ENCODE data around the gene BMP7. TPM values are rescaled to one million over a fixed set of nuclear protein-coding genes. Genes with fewer than 3 reads are reported as not detected.

BMP7 gene
- polyA plus RNA-seq, 4 donors, result 0.92 to 3.4 TPM; not detected in 2

DNA sequence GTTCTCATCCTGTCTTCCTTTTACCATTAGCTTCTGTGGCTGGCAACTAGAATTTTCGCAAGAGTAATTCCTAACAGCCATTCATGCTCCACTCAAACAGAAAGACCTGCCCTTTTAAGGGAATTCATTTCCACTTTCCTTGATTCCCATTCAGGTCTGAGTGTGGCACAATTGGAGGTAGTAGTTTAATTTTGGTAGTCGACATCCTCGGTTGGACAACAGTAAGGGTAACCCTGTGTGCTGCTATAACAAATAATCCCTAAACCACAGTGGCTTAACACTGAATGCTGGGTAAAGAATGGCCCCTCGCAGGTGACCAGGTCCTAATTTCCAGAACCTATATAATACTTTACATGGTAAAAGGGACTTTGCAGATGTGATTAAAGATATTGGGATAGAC, 142.9 kb downstream of the BMP7 start:
- WGBS, 3 donors, result 88 to 95% (median 94%) methylated on average over 4 of the region's 4 CpGs
- Histone ChIP-seq H3K36me3 (ENCODE audit: control insufficient read depth in 3 of 3, insufficient read depth in 2 of 3, low read depth in 1 of 3, low read length in 3 of 3) (no peaks in the 10 kb centered on the region), H3K4me1 (ENCODE audit: control insufficient read depth in 3 of 3, insufficient read depth in 2 of 3, low read depth in 1 of 3, low read length in 2 of 3) (no peaks in the 10 kb centered on the region), H3K27me3 (ENCODE audit: control insufficient read depth in 3 of 3, insufficient read depth in 3 of 3, low read length in 3 of 3) (no peaks in the 10 kb centered on the region), H3K9me3 (ENCODE audit: control insufficient read depth in 2 of 2, insufficient read depth in 1 of 2, low read depth in 1 of 2, low read length in 1 of 2) (no peaks in the 10 kb centered on the region), H3K27ac (ENCODE audit: low read depth in 1 of 3, low read length in 2 of 3) (no peak overlapping the region), H3K4me3 (ENCODE audit: low read depth in 1 of 3, low read length in 3 of 3) (no peak overlapping the region)
- FAIRE-seq, result no peak
- no peak for DNase-seq

DNA sequence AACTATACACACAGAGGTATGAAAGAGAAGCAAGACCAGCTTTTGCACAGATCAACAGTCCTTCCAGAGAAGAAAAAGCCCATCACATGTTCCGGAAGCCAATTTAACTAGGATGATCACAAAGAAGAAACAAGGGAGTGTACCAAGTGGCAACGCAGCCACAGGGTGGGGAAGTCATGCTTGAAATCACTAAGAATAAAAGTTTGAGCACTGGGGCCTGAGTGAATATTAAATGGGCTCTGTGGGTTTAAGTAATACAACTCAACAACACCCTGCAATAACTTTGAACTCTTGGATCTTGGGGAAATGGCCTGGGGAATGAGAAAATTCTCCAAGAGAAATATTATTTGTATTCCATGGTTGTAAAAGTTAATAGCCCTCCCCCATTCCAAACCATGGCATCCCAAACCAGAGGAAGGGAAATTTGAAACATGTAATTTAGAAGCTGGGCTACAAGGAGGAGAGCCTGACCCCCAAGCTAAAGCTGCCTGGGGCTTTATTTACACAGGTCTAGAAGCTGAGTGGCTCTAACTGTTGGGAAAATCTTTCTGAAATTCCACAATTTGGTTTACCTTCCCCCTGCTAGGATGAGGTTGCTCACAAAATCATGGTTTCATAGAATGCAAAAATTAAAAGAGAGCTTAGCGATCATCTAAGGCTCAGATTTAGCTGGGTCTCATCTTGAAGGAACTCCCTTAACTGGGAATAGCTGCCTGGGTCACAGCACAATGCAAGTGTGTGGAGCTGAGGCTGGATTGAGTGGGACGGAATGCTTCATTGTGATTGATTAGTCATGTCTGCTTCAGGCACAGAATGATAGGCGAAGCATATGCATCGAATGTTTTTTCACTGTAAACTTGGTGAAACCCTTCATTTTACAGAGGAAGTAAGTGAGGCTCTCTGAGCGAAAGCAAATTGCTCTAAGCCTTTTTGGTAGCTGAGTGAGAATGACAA, 143.6 kb downstream of the BMP7 start:
- Histone ChIP-seq H3K4me1 (ENCODE audit: control insufficient read depth in 3 of 3, insufficient read depth in 2 of 3, low read depth in 1 of 3, low read length in 2 of 3) (no peaks in the 10 kb centered on the region), H3K27ac (ENCODE audit: low read depth in 1 of 3, low read length in 2 of 3) (no peak overlapping the region), H3K4me3 (ENCODE audit: low read depth in 1 of 3, low read length in 3 of 3) (no peak overlapping the region), H3K36me3 (ENCODE audit: control insufficient read depth in 3 of 3, insufficient read depth in 2 of 3, low read depth in 1 of 3, low read length in 3 of 3) (no peaks in the 10 kb centered on the region), H3K9me3 (ENCODE audit: control insufficient read depth in 2 of 2, insufficient read depth in 1 of 2, low read depth in 1 of 2, low read length in 1 of 2) (no peaks in the 10 kb centered on the region), H3K27me3 (ENCODE audit: control insufficient read depth in 3 of 3, insufficient read depth in 3 of 3, low read length in 3 of 3) (no peaks in the 10 kb centered on the region)
- DNase-seq (no peak), FAIRE-seq (no peak)
- WGBS, 3 donors, result 74 to 79% (median 75%) methylated on average over 7 of the region's 7 CpGs

DNA sequence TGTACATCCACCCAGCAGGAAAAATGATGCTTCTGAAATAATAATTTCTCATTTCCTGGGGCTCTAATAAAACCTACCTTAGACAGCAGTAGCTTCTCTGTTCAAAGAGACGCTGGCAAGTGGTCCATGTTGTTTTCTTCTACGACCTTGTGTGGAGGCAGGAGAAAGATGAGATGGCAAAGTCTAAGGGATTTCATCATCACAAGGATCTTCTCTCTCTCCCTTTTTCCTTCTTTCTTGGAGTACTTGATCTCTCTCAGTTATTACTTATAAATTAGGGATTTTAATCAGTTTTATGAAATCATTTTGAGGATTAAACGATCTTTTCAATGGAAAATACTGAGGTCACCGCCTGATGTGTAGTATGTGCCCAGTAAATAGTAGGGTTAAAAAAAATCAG, 147.5 kb downstream of the BMP7 start:
- no peak overlapping the region for H3K4me3 ChIP-seq (ENCODE audit: low read depth in 1 of 3, low read length in 3 of 3)

More for the DNA sequence above, 147.5 kb downstream of the BMP7 start:
- no peaks in the 10 kb centered on the region for H3K36me3 ChIP-seq (ENCODE audit: control insufficient read depth in 3 of 3, insufficient read depth in 2 of 3, low read depth in 1 of 3, low read length in 3 of 3)
- DNase-seq, result no peak
- WGBS, 3 donors, result 80 to 87% (median 85%) methylated on average over 4 of the region's 4 CpGs
- no peaks in the 10 kb centered on the region for H3K4me1 ChIP-seq (ENCODE audit: control insufficient read depth in 3 of 3, insufficient read depth in 2 of 3, low read depth in 1 of 3, low read length in 2 of 3)
- H3K27ac ChIP-seq (ENCODE audit: low read depth in 1 of 3, low read length in 2 of 3), result no peak overlapping the region
- no peak for FAIRE-seq
- H3K27me3 ChIP-seq (ENCODE audit: control insufficient read depth in 3 of 3, insufficient read depth in 3 of 3, low read length in 3 of 3), result no peaks in the 10 kb centered on the region
- H3K9me3 ChIP-seq (ENCODE audit: control insufficient read depth in 2 of 2, insufficient read depth in 1 of 2, low read depth in 1 of 2, low read length in 1 of 2), result no peaks in the 10 kb centered on the region

Other genes with a start within 250 kb of the BMP7 start
- gene SPO11, start 63.2 kb upstream of the BMP7 start, polyA plus RNA-seq, result not detected
- gene RAE1, start 84.6 kb upstream of the BMP7 start, polyA plus RNA-seq, result 10 to 100 TPM; 15.7 to 37.0 (median 18.6) TPM
- gene RBM38, start 124.8 kb upstream of the BMP7 start, polyA plus RNA-seq, result 10 to 100 TPM; 13.2 to 17.5 (median 15.8) TPM